Endothelial cell (in vitro differentiated cells): ENCODE results near the gene CKAP5. TPM values are rescaled to one million over a fixed set of nuclear protein-coding genes. Genes with fewer than 3 reads are reported as not detected.

Experiments
- DNase-seq: peaks from one replicate; pipeline ENCODE4 v3.0.0; 2021; ENCODE audit warnings: low spot score
- H3K27ac Mint-ChIP-seq: one replicate; pipeline ENCODE4 v1.8.0; 2021; ENCODE audit warnings: mixed read lengths, inconsistent platforms; ENCODE audit not compliant: unreplicated experiment
- H3K27me3 Mint-ChIP-seq: one replicate; pipeline ENCODE4 v1.8.0; 2021; ENCODE audit warnings: mild to moderate bottlenecking, moderate library complexity, mixed read lengths, inconsistent platforms; ENCODE audit not compliant: unreplicated experiment
- H3K36me3 Mint-ChIP-seq: one replicate; pipeline ENCODE4 v1.8.0; 2021; ENCODE audit warnings: mild to moderate bottlenecking, low read depth, mixed read lengths, inconsistent platforms; ENCODE audit not compliant: unreplicated experiment
- H3K4me1 Mint-ChIP-seq: one replicate; pipeline ENCODE4 v1.8.0; 2021; ENCODE audit warnings: mild to moderate bottlenecking, mixed read lengths, inconsistent platforms; ENCODE audit not compliant: unreplicated experiment
- H3K4me3 Mint-ChIP-seq: one replicate; pipeline ENCODE4 v1.8.0; 2021; ENCODE audit warnings: mild to moderate bottlenecking, mixed read lengths, inconsistent platforms; ENCODE audit not compliant: unreplicated experiment
- H3K9me3 Mint-ChIP-seq: one replicate; pipeline ENCODE4 v1.8.0; 2021; ENCODE audit warnings: mixed read lengths, inconsistent platforms; ENCODE audit not compliant: unreplicated experiment
- total RNA-seq: library from RNA; stranded (reverse); fragmentation: NEBNext Ultra II Directional; extraction: Animal tissue kit (Norgen Biotek cat#: 25700); gene quantifications from one replicate; pipeline ENCODE4 v1.2.1, GENCODE V29; 2021; ENCODE audit not compliant: unreplicated experiment
- TF ChIP-seq, protein P1 (sequence below): fragments of 200-600 bp; sonication (generic); IDR thresholded peaks from one replicate; pipeline ENCODE4 v1.5.0; 2021; ENCODE audit warnings: antibody characterized with exemption; ENCODE audit not compliant: unreplicated experiment

The CKAP5 gene
- total RNA-seq, 1 donor from 2014 or later, result 84.4 TPM

DNA sequence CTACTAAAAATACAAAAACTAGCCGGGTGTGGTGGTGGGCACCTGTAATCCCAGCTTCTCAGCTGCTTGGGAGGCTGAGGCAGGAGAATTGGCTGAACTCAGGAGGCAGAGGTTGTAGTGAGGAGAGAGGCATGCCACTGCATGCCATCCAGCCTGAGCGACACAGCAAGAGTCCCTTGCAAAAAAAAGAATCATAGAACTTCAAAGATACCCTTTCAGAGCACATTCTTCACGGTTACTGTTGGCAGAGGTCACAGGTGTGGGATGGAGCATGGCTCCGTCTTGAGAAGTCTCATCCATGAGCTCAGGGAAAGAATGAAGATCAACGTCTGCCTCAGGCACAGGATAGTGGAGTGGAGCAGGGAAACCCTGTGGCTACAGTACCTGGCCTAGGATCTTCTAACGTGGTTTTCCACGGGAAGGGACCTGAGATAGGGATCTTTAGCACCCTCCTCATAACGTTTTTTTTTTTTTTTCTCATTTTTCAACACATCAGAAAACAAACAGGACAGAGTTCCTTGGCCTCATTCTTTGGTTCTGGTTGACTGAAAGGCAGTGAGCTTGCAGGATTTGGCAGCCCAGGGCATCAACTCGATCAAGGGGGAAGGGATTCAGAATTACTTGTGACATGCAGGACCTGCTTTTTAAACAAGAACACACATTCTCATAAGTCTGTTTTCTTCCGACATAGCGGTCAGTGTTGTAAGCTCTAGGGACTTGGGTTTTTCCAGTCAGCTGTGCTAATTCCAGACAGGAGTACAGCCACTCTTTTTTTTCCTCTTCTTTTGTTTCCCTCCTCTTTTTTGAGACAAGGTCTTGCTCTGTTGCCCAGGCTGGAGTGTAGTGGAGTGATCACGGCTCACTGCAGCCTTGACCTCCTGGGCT, 104.2 kb downstream of the CKAP5 start:
- no peak for DNase-seq
- H3K27ac Mint-ChIP-seq, result no peak overlapping the region
- H3K4me3 Mint-ChIP-seq, result no peak overlapping the region
- no peaks in the 10 kb centered on the region for H3K9me3 Mint-ChIP-seq
- peaks cover 59% of the 10 kb centered on the region for H3K36me3 Mint-ChIP-seq
- TF ChIP-seq, protein P1, sequence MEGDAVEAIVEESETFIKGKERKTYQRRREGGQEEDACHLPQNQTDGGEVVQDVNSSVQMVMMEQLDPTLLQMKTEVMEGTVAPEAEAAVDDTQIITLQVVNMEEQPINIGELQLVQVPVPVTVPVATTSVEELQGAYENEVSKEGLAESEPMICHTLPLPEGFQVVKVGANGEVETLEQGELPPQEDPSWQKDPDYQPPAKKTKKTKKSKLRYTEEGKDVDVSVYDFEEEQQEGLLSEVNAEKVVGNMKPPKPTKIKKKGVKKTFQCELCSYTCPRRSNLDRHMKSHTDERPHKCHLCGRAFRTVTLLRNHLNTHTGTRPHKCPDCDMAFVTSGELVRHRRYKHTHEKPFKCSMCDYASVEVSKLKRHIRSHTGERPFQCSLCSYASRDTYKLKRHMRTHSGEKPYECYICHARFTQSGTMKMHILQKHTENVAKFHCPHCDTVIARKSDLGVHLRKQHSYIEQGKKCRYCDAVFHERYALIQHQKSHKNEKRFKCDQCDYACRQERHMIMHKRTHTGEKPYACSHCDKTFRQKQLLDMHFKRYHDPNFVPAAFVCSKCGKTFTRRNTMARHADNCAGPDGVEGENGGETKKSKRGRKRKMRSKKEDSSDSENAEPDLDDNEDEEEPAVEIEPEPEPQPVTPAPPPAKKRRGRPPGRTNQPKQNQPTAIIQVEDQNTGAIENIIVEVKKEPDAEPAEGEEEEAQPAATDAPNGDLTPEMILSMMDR, result no peak
- peaks cover 3% of the 10 kb centered on the region for H3K27me3 Mint-ChIP-seq
- H3K4me1 Mint-ChIP-seq, result no peaks in the 10 kb centered on the region

DNA sequence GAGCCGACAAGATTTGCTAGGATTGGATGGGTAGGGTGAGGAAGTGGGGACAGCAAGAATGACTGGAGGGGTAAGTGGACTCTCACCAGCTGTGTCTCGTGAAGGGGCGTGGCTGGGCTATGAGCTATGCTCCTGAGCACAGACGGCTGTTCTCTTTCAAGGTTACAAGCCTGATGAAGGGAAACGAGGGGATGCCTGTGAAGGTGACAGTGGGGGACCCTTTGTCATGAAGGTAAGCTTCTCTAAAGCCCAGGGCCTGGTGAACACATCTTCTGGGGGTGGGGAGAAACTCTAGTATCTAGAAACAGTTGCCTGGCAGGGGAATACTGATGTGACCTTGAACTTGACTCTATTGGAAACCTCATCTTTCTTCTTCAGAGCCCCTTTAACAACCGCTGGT, 107.2 kb downstream of the CKAP5 start:
- Mint-ChIP-seq H3K27me3 (peaks cover 2% of the 10 kb centered on the region), H3K9me3 (no peaks in the 10 kb centered on the region), H3K4me1 (no peaks in the 10 kb centered on the region), H3K27ac (no peak overlapping the region), H3K4me3 (peak overlapping the region; percentile 13), H3K36me3 (peaks cover 38% of the 10 kb centered on the region)
- TF ChIP-seq, protein P1, result no peak
- no peak for DNase-seq

DNA sequence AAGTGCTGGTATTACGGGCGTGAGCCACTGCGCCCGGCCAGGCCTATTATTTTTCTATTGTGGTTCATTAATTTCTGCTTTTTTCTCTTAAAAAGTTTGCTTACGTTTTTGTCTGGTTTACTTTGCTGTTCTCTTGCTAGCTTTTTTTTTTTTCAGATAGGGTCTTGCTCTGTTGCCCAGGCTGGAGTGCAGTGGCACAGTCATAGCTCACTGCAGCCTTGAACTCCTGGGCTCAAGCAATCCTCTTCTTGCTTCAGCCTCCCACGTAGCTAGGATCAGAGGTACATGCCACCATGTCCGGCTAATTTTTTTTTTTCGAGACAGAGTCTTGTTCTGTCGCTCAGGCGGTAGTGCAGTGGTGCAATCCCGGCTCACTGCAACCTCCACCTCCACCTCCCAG, 108.4 kb downstream of the CKAP5 start:
- TF ChIP-seq, protein P1, result no peak
- Mint-ChIP-seq H3K9me3 (no peaks in the 10 kb centered on the region), H3K4me3 (no peak overlapping the region), H3K4me1 (no peaks in the 10 kb centered on the region), H3K27me3 (peaks cover 2% of the 10 kb centered on the region), H3K36me3 (peaks cover 27% of the 10 kb centered on the region), H3K27ac (no peak overlapping the region)
- DNase-seq, result no peak

DNA sequence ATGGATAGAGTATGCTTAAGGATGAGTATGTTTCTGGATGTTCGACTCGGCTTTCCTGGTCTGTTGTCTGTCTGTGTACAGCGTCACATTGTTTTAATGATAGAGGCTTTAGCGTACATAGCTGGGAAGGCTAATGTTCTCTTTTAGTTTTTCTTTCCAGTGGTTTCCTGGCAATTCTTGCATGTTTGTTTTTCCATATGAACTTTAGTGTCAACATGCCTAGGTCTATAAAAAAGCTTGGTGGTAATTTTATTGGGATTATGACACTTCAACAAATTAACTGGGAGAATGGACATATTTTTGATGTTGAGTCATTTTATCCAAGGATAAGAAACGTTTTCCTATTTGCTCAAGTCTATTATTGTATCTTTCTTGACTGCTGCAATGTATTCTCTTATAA, 109.5 kb downstream of the CKAP5 start:
- Mint-ChIP-seq H3K27ac (no peak overlapping the region), H3K9me3 (no peaks in the 10 kb centered on the region), H3K4me1 (no peaks in the 10 kb centered on the region), H3K27me3 (peaks cover 2% of the 10 kb centered on the region), H3K36me3 (peaks cover 18% of the 10 kb centered on the region), H3K4me3 (no peak overlapping the region)
- DNase-seq, result no peak
- TF ChIP-seq, protein P1, result no peak

DNA sequence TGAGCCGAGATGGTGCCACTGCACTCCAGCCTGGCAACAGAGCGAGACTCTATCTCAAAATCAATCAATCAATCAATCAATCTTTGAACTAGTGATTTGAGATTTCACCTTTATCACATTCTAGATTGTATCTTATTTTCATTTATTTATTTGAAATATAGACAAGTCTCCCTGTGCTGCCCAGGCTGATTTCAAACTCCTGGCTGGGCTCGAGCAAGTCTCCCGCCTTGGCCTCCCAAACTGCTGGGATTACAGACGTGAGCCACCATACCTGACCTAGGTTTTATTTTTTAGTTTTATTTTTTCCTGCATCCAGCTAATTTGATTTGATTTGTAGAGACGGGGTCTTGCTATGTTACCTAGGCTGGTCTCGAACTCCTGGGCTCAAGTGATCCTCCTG, 109.9 kb downstream of the CKAP5 start:
- Mint-ChIP-seq H3K27me3 (peaks cover 2% of the 10 kb centered on the region), H3K9me3 (no peaks in the 10 kb centered on the region), H3K4me3 (no peak overlapping the region), H3K27ac (no peak overlapping the region), H3K4me1 (no peaks in the 10 kb centered on the region), H3K36me3 (peaks cover 14% of the 10 kb centered on the region)
- DNase-seq, result no peak
- TF ChIP-seq, protein P1, result no peak
